GM19438 (cell line): ENCODE measurements around the gene MAP4K3.
"Not testable (repeated sequence)": the region's sequence is repeated elsewhere in the genome, so short reads cannot be mapped to it uniquely, and the experiment has no call there.

Experiments
- ATAC-seq: cut with Tn5 transposase; IDR thresholded peaks from one replicate; pipeline ENCODE4 v1.9.1; 2021; ENCODE audit warnings: low read depth; ENCODE audit not compliant: unreplicated experiment

Gene MAP4K3

DNA sequence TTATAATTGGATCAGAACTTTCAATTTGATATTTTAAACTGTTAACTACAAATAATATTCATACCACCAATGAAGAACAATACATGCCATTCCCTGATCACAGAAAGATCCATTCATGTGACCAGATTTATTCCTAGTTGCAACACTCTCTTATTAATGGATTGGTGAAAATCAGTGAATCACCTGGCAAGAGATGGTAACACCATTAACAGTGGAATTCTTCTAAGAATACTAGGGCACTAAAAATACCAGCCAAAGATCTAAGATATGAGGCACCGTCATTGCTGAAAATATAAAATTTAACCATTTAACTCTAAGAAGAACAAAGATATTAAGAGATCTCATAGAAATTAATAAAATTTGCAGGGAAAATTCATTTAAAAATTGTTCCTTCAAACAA lies 58.1 kb downstream of the MAP4K3 start:
- ATAC-seq, result no peak

DNA sequence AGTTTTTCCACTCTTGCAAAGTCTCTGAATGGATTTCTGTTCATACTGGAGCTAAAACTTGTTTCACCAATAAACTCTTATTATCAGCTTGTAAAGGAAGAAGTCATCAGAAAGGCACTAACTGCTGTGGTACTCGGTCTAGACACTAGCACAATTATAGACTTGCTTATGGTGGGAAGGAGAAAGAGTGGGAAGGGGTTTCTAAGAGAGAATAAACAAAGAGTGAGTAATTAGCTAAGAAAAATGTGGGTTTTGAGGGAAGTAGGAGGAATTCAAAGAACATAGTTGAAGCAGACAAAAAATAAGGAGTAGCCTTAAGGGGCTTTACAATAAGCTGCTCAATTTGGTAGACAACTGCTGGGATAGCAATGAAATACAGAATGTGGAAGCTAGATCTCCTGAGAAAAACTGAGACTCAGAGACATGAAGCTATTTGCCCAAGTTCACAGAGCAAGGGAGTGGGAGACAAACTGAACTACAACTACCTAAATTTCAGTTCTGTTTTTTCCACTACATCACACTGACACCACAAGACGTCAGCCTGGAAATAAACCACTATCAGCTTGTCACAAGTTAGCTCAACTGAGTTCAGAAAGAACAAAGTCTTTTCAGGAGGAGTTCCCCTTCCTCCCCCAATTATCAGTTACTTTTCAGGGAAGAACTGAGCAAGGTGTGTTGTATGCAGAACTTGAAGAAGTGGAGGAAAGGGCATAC lies 59.7 kb downstream of the MAP4K3 start:
- ATAC-seq, result no peak

DNA sequence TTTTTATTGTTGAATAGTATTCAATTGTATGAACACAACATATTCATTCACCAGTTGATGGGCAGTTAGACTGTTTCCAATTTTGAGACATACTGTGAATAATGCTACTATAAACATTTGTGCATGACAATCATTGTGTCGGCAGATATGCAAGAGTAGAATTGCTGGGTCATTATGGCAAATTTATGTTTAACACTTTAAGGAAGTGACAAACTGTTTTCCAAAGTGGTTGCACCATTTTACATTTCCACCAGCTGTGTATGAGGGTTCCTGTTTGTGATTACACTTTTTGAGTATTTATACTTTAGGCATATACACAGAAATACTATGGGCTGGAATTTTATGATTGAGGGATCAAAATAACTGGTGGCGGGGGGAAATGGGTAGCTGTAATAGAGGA lies 61.2 kb downstream of the MAP4K3 start:
- ATAC-seq, result no peak

- no peak for ATAC-seq
Observed at GRCh38 chr2:39373181-39373802, 63.8 kb downstream of the MAP4K3 start.

DNA sequence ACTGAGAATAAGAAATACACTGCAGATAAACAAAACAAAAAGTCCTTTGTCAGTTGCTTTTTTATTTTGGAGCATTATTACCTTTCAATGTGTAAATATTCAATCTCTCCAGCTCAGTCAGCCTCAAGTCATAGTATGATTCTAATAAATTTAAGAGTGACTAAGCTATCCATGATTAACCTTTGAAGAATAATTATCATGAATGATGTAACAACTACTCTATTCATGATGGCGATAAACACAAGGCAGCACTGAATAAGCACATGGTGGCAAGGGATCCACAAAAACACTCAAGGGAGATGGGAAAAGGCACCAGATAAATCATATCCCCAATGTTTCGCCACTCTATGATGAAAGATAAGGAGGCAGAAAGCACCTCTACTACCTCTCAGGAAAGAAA lies 67.0 kb downstream of the MAP4K3 start:
- ATAC-seq, result no peak

DNA sequence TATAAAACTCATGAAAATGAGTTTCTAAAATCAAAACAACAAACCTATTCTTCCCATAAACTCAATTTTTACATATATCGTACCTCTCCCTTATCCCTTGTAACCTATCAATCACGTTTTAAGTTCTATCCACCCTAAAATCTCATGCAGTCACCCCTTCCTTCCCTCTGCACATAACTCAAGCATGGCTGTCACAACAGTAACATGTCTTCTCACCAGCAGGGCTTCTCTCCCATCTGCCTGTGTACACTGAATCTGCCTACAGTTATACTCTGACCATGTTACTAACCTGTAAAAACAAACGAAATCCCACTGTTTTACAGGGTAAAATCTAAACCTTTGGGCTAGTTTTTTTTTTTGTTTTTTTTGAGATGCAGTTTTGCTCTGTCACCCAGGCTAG lies 68.2 kb downstream of the MAP4K3 start:
- ATAC-seq, result no peak

- ATAC-seq, result no peak
Observed at GRCh38 chr2:39368376-39368775, 68.7 kb downstream of the MAP4K3 start.

DNA sequence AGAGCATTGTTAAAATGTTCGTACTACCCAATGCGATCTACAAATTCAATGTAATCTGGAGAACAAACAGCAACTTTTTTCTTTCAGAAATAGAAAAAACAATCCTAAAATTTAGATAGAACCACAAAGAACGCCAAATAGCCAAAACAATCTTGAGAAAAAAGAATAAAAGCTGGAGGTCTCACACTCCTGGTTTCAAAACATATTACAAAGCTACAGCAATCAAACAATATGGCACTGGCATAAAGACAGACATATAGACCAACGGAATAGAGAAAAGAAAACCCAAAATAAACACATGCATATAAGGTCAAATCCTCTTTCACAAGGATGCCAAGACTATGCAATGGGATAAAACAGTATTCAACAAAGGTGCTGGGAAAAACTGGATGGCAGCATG lies 74.5 kb downstream of the MAP4K3 start:
- no peak for ATAC-seq

DNA sequence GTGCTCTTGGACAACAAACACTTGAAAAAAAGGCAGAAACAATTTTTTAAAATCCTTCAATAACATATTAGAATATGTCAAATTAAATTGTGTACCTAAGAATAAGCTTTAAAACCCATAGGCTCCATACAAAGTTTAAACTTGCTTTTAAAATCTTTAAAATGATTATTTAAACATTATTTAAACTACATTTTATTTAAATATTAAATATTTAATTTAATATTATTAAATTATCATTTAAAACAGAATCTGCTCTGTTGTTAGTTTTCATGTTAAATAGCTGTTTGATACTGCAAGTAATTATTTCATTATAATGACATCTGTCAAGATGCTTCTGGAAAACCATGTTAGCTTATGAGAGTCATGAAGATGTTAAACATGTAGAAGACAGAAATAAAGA lies 75.6 kb downstream of the MAP4K3 start:
- ATAC-seq, result no peak

DNA sequence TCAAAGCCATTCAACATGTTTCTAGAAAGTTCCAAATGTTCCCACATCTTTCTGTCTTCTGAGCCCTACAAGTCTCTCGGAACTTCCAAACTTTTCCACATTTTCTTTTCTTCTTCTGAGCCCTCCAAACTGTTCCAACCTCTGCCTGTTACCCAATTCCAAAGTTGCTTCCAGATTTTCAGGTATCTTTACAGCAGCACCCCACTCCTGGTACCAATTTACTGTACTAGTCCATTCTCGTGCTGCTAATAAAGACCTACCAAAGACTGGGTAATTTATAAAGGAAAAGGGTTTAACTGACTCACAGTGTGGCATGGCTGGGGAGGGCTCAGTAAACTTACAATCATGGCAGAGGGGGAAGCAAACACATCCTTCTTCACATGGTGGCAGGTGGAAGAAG lies 76.7 kb downstream of the MAP4K3 start:
- ATAC-seq, result not testable (repeated sequence)

DNA sequence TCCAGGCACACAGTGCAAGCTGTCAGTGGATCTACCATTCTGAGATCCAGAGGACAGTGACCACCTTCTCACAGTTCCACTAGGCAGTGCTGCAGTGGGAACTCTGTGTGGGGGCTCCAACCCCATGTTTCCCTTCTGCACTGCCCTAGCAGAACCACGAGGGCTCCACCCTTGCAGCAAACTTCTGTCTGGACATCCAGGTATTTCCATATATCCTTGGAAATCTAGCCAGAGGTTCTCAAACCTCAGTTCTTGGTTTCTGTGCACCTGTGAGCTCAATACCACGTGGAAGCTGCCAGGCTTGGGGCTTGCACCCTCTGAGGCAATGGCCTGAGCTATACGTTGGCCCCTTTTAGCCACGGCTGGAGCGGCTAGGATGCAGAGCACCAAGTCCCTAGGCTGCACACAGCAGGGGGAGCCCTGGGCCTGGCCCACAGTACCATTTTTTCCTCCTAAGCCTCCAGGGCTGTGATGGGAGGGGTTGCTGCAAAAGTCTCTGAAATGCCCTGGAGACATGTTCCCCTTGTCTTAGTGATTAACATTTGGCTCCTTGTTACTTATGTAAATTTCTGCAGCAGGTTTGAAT lies 77.5 kb downstream of the MAP4K3 start:
- no peak for ATAC-seq

GRCh38 chr2:39356922-39357639 lies 80.0 kb downstream of the MAP4K3 start:
- ATAC-seq, result no peak

GRCh38 chr2:39350658-39351057 lies 86.4 kb downstream of the MAP4K3 start:
- ATAC-seq, result no peak

- ATAC-seq, result no peak
Observed at GRCh38 chr2:39338502-39338901, 98.6 kb downstream of the MAP4K3 start.

DNA sequence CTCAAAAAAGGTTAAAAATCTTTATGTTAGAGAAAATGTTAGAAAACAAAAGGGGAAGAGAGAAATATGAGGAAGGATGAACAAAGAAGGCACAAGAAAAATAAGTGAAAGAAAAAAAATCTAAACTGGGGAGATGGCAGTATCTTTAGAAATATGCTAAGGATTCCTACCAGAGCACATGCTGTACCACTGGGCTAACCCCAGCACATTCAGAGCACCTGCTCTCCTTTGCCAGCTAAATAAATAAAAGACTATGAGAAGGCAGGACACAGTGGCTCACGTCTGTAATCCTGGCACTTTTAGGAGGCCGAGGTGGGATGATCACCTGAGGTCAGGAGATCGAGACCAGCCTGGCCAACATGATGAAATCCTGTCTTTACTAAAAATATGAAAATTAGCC lies 101.2 kb downstream of the MAP4K3 start:
- no peak for ATAC-seq

DNA sequence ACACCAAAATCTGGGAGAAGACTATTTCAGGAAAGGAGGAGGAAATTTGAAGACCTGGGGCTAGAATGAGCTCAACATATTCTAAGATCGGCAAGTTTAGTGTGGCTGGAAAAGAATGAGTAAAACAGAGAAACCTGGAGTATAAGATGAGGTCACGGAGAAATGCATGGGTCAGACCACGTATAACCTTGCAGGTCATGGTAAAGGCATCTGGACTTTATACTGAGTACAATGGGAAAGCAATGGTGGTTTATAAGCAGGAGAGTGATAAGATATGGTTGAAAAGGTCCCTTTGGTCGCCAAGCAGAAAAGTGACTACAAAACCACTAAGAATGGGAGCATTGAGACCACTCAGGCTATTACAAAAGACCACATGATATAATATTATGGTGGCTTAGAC lies 102.1 kb downstream of the MAP4K3 start:
- no peak for ATAC-seq

- ATAC-seq, result no peak
Observed at GRCh38 chr2:39334529-39334928, 102.6 kb downstream of the MAP4K3 start.

DNA sequence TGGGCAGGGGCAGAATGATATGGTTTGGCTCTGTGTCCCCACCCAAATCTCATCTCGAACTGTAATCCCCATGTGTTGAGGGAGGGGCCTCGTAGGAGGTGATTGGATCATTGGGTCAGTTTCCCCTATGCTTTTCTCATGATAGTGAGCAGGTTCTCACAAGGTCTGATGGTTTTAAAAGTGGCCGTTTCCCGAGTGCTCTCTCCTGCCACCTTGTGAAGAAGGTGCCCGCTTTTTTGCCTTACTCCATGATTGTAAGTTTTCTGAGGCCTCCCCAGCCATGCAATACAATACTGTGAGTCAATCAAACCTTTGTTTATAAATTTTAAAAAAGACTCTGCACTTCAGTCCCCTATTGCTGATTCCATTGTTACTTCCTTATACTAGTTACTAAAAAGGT lies 110.4 kb downstream of the MAP4K3 start:
- no peak for ATAC-seq

DNA sequence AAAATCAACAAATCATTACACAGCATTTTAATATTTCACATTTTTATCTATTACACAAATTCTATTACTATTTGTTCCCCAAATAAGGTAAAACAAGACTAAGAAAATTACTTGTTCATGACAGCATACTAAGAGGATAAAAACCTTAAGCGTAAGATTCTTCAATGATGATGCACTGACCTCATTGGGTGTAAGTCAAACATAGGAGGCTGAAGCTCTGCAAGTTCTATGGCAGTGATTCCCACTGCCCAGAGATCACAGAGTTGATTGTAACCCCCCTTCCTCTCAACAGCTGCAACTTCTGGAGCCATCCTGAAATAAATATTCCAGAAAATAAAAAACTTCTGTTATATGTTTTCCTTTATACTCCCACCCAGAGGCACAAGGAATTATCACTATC lies 111.1 kb downstream of the MAP4K3 start:
- ATAC-seq, result no peak

DNA sequence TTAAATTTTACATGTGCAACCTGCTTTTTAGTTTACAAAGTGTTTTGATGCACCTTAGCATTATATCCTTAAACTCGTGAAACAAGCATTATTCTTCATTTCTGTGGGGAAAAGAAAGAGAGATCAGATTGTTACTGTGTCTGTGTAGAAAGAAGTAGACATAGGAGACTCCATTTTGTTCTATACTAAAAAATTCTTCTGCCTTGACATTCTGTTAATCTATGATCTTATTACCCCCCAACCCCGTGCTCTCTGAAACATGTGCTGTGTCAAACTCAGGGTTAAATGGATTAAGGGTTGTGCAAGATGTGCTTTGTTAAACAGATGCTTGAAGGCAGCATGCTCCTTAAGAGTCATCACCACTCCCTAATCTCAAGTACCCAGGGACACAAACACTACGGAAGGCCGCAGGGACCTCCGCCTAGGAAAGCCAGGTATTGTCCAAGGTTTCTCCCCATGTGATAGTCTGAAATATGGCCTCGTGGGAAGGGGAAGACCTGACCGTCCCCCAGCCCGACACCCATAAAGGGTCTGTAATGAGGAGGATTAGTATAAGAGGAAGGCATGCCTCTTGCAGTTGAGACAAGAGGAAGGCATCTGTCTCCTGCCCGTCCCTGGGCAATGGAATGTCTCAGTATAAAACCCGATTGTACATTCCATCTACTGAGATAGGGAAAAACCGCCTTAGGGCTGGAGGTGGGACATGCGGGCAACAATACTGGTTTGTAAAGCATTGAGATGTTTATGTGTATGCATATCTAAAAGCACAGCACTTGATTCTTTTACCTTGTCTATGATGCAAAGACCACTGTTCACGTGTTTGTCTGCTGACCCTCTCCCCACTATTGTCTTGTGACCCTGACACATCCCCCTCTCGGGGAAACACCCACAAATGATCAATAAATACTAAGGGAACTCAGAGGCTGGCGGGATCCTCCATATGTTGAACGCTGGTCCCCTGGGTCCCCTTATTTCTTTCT lies 115.7 kb downstream of the MAP4K3 start:
- not testable (repeated sequence) for ATAC-seq
